Stomach (tissue), 4 donors: ENCODE results near the gene CXorf49B.
"Not testable (repeated sequence)": the region's sequence is repeated elsewhere in the genome, so short reads cannot be mapped to it uniquely, and the experiment has no call there.

Source experiments
- EP300 ChIP-seq: sonication (generic); formaldehyde crosslinking; IDR thresholded peaks from one replicate; pipeline ENCODE4 v1.6.1; 2017; ENCODE audit warnings: antibody characterized with exemption
- POLR2A ChIP-seq, 4 donors: fragments of 450-650 bp; IDR thresholded peaks; one replicate each; pipeline ENCODE4 v1.6.1; 2016; ENCODE audit warnings: antibody characterized with exemption in 4 of 4, control low read depth in 2 of 4, mild to moderate bottlenecking in 1 of 4, moderate library complexity in 1 of 4
- TF ChIP-seq, protein P1 (sequence below), 7 experiments: fragments of 450-650 bp in 4 of 7; fragments of 200-600 bp in 3 of 7; sonication (generic) in 3 of 7; IDR thresholded peaks; one replicate each; pipeline ENCODE4 v1.5.1; 2016 to 2019; ENCODE audit warnings: antibody characterized with exemption in 7 of 7, control low read depth in 2 of 7, mild to moderate bottlenecking in 1 of 7

DNA sequence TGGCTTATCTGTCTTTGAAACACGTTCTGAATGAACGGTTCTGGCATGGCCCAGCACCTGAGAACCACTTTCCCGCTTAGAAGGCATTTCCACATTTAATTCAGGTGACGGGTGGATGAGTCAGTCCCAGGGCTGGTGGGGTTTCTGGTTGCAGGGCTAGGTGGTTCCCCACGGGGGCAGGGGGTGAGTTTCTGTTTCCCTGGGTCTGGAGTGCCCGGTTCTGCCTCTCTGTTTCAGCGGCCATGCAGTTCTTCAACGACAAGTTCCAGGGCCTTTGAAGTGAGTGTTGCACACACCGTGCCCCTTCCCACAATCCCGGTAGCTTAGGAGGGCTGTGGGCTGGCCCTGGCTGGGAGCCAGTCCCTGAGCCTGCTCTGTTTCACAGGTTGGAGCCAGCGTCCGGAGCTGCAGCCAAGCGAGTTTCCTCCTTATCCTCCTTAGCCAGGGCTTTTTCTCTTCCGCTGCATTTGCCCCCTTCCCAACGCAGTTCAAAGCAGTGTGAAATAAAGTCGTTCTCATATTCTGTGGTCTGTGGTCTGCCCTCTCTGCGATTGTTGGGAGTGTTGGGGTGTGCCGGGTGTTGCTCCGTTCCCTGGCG, 42.8 kb upstream of the CXorf49B start:
- TF ChIP-seq, protein P1, sequence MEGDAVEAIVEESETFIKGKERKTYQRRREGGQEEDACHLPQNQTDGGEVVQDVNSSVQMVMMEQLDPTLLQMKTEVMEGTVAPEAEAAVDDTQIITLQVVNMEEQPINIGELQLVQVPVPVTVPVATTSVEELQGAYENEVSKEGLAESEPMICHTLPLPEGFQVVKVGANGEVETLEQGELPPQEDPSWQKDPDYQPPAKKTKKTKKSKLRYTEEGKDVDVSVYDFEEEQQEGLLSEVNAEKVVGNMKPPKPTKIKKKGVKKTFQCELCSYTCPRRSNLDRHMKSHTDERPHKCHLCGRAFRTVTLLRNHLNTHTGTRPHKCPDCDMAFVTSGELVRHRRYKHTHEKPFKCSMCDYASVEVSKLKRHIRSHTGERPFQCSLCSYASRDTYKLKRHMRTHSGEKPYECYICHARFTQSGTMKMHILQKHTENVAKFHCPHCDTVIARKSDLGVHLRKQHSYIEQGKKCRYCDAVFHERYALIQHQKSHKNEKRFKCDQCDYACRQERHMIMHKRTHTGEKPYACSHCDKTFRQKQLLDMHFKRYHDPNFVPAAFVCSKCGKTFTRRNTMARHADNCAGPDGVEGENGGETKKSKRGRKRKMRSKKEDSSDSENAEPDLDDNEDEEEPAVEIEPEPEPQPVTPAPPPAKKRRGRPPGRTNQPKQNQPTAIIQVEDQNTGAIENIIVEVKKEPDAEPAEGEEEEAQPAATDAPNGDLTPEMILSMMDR (IDR thresholded peaks at IDR 0.05): not testable (repeated sequence)
- TF ChIP-seq EP300; POLR2A (IDR thresholded peaks at IDR 0.05): not testable (repeated sequence)
